Activated CD8-positive, alpha-beta memory T cell treated with anti-CD3 and anti-CD28 coated beads for 48 hours (primary cell): Measurements from ENCODE around the gene AP2B1.
"Not testable (repeated sequence)": the region's sequence is repeated elsewhere in the genome, so short reads cannot be mapped to it uniquely, and the experiment has no call there.

Source experiments
- DNase-seq, 3 experiments: peaks; one replicate each; pipeline ENCODE4 v3.0.0-alpha.2; 2020; ENCODE audit warnings: low read depth in 2 of 3, low spot score in 2 of 3

AP2B1 gene

GRCh38 chr17:35575759-35576158, 11.4 kb upstream of the AP2B1 start:
- DNase-seq: no peak

- DNase-seq: no peak
Measured at GRCh38 chr17:35577830-35578196, 9.3 kb upstream of the AP2B1 start.

GRCh38 chr17:35578197-35578928, 8.8 kb upstream of the AP2B1 start, which contains the start of gene PEX12:
TSS of gene PEX12 (minus strand) at chr17:35578571. CDS start at chr17:35578021, 550 bp downstream.
- peak; percentile 60 to 73 (median 65) for DNase-seq

GRCh38 chr17:35578929-35579432, 8.1 kb upstream of the AP2B1 start:
- DNase-seq: no peak

GRCh38 chr17:35584061-35584460, 3.1 kb upstream of the AP2B1 start:
- DNase-seq: no peak

- DNase-seq: no peak
Measured at GRCh38 chr17:35586569-35587073, 501 bp upstream of the AP2B1 start.

GRCh38 chr17:35588196-35588920, 1.2 kb downstream of the AP2B1 start:
- DNase-seq: no peak

GRCh38 chr17:35596072-35596471, 8.9 kb downstream of the AP2B1 start:
- DNase-seq: no peak

- no peak for DNase-seq
Measured at GRCh38 chr17:35596530-35597233, 9.6 kb downstream of the AP2B1 start.

GRCh38 chr17:35597604-35598003, 10.5 kb downstream of the AP2B1 start:
- DNase-seq: no peak

- DNase-seq: no peak
Measured at GRCh38 chr17:35603674-35604073, 16.6 kb downstream of the AP2B1 start.

GRCh38 chr17:35605678-35606077, 18.6 kb downstream of the AP2B1 start:
- DNase-seq: no peak

GRCh38 chr17:35607239-35607847, 20.2 kb downstream of the AP2B1 start:
- no peak for DNase-seq

- no peak for DNase-seq
Measured at GRCh38 chr17:35609831-35610230, 22.7 kb downstream of the AP2B1 start.

- not testable (repeated sequence) for DNase-seq
Measured at GRCh38 chr17:35610746-35611145, 23.6 kb downstream of the AP2B1 start.

GRCh38 chr17:35612924-35613521, 25.9 kb downstream of the AP2B1 start:
- DNase-seq: no peak

GRCh38 chr17:35614810-35615209, 27.7 kb downstream of the AP2B1 start:
- no peak for DNase-seq

GRCh38 chr17:35616536-35616935, 29.4 kb downstream of the AP2B1 start:
- DNase-seq: no peak

GRCh38 chr17:35617505-35617904, 30.4 kb downstream of the AP2B1 start:
- no peak for DNase-seq

- DNase-seq: no peak
Measured at GRCh38 chr17:35618628-35619027, 31.5 kb downstream of the AP2B1 start.

GRCh38 chr17:35621768-35622167, 34.6 kb downstream of the AP2B1 start:
- no peak for DNase-seq
